H1 (cell line): ENCODE results near the gene CTSA.
A peak's percentile ranks its signal among the peaks of the same experiment; 100 is the strongest.

Experiments
- EZH2 ChIP-seq: fragments of 200-600 bp; sonication (generic); IDR thresholded peaks from 2 replicates; pipeline ENCODE4 v1.7.1; 2012; ENCODE audit warnings: low read depth, mild to moderate bottlenecking, moderate library complexity, low read length, inconsistent platforms; ENCODE audit not compliant: severe bottlenecking
- POLR2A ChIP-seq, 2 experiments: IDR thresholded peaks; 1 replicate in 1 of 2; 2 replicates in 1 of 2; pipeline ENCODE4 v1.6.1; 2011; ENCODE audit warnings: low read depth in 2 of 2, low read length in 2 of 2, mild to moderate bottlenecking in 2 of 2; ENCODE audit errors: control extremely low read depth in 1 of 2
- TF ChIP-seq, protein P1 (sequence below): IDR thresholded peaks from 2 replicates; pipeline ENCODE4 v1.6.1; 2012; ENCODE audit warnings: inconsistent platforms
- TF ChIP-seq, protein P2 (sequence below), 3 experiments: IDR thresholded peaks; 1 replicate in 2 of 3; 2 replicates in 1 of 3; pipeline versions ENCODE4 v1.5.1 to v1.6.1; 2011; ENCODE audit warnings: low read length in 3 of 3, mild to moderate bottlenecking in 3 of 3, inconsistent platforms in 2 of 3, low read depth in 1 of 3, moderate library complexity in 1 of 3; ENCODE audit not compliant: insufficient read depth in 1 of 3; ENCODE audit errors: control extremely low read depth in 1 of 3

- TF ChIP-seq EZH2, result no peak
- TF ChIP-seq, protein P1, sequence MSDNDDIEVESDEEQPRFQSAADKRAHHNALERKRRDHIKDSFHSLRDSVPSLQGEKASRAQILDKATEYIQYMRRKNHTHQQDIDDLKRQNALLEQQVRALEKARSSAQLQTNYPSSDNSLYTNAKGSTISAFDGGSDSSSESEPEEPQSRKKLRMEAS, result peak; percentile 33; the same call in 1 of the 2 replicates
- TF ChIP-seq POLR2A (IDR thresholded peaks at IDR 0.05; ENCODE audit: control extremely low read depth in 1 of 2, low read depth in 2 of 2, low read length in 2 of 2), result peak; percentile 35 to 52
- TF ChIP-seq, protein P2, sequence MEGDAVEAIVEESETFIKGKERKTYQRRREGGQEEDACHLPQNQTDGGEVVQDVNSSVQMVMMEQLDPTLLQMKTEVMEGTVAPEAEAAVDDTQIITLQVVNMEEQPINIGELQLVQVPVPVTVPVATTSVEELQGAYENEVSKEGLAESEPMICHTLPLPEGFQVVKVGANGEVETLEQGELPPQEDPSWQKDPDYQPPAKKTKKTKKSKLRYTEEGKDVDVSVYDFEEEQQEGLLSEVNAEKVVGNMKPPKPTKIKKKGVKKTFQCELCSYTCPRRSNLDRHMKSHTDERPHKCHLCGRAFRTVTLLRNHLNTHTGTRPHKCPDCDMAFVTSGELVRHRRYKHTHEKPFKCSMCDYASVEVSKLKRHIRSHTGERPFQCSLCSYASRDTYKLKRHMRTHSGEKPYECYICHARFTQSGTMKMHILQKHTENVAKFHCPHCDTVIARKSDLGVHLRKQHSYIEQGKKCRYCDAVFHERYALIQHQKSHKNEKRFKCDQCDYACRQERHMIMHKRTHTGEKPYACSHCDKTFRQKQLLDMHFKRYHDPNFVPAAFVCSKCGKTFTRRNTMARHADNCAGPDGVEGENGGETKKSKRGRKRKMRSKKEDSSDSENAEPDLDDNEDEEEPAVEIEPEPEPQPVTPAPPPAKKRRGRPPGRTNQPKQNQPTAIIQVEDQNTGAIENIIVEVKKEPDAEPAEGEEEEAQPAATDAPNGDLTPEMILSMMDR (IDR thresholded peaks at IDR 0.05; ENCODE audit: control extremely low read depth in 1 of 3, insufficient read depth in 1 of 3, low read depth in 1 of 3, low read length in 3 of 3), result peak in 2 of 3 experiments; percentile 27 to 47; a peak in 3 of 4 replicates
Measured at GRCh38 chr20:45933266-45934045, 42.3 kb downstream of the CTSA start.
